GM18519 (cell line): ENCODE results near the gene NCAPD3.
"Not testable (repeated sequence)": the region's sequence is repeated elsewhere in the genome, so short reads cannot be mapped to it uniquely, and the experiment has no call there.

Experiments used
- ATAC-seq: cut with Tn5 transposase; IDR thresholded peaks from one replicate; pipeline ENCODE4 v1.9.1; 2021; ENCODE audit warnings: mild to moderate bottlenecking, moderate library complexity; ENCODE audit not compliant: unreplicated experiment, low FRiP score

NCAPD3 gene

GRCh38 chr11:134142536-134142935 is 81.2 kb downstream of the NCAPD3 start:
- no peak for ATAC-seq

DNA sequence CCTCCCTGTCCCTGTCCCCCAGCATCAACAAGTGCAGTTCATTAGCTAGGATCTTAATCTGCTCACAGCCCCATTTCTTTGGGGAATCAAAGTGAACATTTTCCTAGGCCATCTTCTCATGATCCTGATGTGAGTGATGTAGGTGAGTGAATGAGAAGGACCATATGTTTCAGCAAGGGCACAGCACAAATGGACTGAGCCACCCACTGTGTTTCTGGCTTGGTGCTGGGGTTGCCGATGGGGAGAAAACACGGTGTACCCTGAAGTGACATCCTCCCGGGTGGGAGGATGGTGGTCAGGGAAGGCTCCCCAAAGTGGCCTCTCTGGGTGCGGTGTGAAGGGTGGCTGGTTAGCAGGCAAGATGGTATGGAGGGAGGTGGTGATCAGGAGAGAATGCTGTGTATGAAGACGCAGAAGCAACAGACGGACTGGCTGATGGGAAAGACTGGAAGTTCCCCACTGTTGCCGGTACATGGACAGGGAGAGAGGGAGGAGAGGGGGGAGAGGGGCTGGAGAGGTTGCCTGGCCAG is 82.7 kb downstream of the NCAPD3 start:
- ATAC-seq, result no peak

DNA sequence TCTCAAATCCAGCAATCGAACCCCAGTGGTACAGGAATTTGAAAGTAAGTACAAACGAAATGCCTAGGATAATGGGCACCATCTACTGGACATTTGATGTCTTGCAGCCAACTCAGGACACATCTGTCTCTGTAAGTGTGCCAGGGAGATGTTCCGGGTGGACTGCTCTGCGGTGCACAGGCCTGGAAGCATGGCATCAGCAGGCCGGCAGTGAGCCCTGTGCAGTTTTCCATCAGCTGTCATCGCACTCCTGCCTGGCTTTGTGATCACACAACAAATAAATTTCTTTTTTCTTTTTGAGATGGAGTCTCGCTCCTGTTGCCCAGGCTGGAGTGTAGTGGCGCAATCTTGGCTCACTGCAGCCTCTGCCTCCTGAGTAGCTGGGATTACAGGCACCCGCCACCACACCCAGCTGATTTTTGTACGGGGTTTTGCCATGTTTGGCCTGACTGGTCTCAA is 83.9 kb downstream of the NCAPD3 start:
- no peak for ATAC-seq

GRCh38 chr11:134139303-134139872 is 84.4 kb downstream of the NCAPD3 start:
- no peak for ATAC-seq

DNA sequence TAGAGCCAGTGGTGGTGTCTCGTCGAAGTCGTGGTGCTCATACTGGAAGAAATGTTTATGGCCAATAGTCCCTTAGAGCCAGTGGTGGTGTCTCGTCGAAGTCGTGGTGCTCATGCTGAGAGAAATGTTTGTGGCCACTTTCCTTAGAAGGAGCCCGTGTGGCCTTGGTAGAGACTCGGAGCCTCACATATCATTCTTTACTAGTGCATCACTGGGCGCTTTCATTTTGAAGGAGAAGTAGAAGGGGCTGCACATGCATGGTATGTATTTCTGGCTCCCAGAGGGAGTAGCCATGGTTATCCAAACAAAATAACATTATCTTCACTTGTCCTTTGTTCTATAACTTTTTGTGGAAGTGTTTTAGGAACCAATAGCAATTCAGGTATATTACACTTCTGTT is 85.4 kb downstream of the NCAPD3 start:
- no peak for ATAC-seq

- ATAC-seq, result no peak
Observed at GRCh38 chr11:134134167-134134566, 89.6 kb downstream of the NCAPD3 start.

DNA sequence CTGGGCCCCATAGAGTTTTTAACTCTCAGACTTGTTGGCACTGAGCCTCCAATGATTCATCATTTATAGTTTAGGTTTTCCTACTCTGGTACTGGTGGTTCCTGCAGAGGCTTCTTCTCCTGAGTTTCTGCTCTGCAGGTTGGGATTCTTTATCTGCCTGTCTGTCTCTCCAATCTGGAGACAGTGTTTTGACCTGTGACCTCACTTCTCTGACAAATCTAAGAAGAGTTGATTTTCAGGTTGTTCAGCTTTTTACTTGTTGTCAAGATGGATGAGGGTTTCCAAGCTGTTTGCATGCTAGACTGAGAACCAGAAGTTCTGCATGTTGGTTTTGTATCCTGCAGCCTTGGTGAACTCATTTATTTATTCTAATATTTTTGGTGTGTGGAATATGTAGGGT is 91.0 kb downstream of the NCAPD3 start:
- no peak for ATAC-seq

DNA sequence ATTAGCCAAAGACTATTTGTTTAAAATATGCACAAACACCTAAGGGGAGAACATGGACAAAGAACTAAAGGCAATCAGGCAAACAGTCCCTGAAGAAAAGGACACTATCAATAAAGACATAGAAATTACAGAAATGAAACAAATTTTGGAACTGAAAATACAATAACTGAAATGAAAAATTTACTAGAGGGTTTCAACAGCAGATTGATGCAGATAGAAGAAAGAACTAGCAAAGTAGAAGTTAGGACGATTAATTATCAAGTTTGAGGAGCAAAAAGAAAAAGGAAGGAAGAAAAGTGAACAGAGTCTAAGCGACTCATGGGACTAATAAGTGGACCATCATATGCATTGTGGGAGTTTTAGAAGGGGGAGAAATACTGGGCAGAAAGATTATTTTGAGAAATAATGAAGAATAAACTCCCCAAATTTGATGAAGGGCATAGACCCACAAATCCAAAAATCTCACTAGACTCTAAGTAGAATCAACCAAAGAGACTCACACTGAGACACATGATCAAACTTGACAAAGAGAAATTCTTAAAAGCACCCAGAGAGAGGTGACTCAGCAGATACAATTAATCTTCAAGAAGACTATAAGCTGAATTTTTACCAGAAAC is 92.0 kb downstream of the NCAPD3 start:
- no peak for ATAC-seq

DNA sequence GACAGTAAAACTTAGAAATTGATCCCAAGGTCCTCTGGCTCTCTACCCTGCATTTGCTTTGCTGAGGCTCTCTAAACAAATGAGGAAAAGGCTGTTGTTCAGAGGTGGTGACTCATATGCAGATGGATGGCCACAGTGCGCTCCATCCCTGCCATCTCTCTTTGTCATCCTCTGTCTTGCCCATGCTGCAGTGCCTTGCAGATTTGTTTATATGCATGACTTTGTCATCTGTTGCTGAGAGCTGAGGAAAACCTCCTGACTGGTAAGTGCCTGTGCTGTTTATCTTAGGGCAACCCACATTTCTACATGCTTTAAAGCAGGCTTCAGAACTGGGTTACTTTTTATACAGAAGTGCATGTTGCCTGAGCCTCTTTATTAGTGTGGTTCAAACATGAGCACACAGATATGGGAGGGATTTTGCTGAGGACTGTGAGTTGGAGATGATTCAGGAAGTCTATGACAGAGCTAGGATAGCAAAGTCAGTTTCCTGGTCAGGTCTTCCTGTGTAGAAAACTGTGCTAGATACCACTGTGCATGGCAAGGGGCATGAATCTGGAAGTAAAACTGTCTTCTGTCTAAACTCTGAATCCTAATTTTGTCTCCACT is 97.4 kb downstream of the NCAPD3 start:
- ATAC-seq, result no peak

- no peak for ATAC-seq
Observed at GRCh38 chr11:134125507-134125906, 98.3 kb downstream of the NCAPD3 start.

- ATAC-seq, result no peak
Observed at GRCh38 chr11:134124660-134125451, 98.9 kb downstream of the NCAPD3 start.

DNA sequence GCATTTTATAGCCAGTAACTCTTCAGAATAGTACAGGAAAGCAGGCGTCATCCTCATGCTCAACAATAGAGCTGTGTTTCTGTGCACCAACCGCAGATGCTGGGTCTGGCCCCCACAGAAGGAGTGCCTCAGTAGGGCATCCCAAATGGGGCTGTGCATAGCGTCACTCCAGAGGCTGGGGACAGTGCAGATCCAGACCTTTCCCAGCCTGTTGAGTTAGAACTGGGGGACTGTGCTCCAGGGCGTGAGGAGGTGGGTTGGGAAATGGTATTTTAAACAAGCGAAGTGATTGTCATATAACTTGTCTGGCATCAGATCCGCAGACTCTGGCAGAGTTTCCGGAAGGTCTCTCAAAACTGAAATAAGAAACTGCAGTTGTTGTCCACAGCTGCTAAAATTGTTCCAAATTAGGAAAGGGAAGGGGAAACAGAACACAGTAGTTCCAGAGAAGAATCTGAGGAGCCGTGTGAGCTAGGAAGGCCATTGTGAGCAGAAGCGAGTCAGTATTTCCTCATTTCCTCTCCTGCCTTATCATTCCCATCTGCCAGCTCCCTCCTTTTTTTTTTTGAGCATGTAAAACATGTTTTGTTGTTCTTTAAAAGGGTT is 102.7 kb downstream of the NCAPD3 start:
- no peak for ATAC-seq

GRCh38 chr11:134120143-134120850 is 103.5 kb downstream of the NCAPD3 start:
- no peak for ATAC-seq

- ATAC-seq, result no peak
Observed at GRCh38 chr11:134119094-134119493, 104.7 kb downstream of the NCAPD3 start.

DNA sequence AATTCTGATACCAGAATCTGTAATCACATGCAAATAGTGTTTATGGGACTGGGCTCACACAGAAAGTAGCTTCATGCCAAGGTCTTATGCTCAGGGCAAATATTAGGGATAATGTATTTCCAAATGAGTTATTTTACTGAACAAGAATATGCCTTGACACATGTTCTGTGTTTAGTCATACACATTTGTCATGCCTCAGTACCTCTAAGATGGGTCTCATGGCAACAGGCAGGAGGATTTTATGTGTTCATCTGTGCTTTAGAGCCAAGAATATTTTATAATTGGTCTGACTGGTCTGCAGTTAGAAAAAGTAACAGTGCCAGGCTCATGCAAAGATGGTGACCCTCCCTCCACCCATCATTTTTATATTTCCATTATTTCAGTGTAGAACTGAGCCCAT is 105.8 kb downstream of the NCAPD3 start:
- no peak for ATAC-seq

GRCh38 chr11:134116210-134116609 is 107.6 kb downstream of the NCAPD3 start:
- ATAC-seq, result no peak

DNA sequence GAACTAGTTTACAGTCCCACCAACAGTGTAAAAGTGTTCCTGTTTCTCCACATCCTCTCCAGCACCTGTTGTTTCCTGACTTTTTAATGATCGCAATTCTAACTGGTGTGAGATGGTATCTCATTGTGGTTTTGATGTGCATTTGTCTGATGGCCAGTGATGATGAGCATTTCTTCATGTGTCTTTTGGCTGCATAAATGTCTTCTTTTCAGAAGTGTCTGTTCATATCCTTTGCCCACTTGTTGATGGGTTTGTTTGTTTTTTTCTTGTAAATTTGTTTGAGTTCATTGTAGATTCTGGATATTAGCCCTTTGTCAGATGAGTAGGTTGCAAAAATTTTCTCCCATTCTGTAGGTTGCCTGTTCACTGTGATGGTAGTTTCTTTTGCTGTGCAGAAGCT is 110.0 kb downstream of the NCAPD3 start:
- ATAC-seq, result not testable (repeated sequence)

DNA sequence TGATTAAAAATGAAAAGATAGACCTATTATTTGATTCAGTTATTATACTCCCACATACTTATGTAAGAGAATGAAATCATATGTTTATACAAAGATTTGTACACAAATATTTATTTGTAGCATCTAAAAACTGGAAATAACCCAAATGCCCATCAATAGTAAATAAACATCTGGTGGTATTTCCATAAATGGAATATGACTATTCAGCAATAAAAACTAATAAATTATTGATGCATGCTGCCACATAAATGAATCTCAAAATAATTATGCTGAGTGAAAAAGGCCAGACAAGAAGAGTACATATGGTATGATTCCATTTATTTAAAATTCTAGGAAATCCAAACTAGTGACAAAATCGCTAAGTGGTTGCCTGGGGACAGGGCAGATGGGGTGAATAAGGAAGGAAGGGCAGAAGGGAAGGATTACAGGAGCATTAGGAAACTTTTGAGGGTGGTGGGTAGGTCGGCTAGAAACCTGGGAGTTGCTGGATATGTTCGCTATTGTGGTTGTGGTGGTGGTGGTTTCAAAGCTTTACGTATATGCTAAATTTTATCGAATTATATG is 113.4 kb downstream of the NCAPD3 start:
- ATAC-seq, result no peak
